ENCODE results near the gene ADAMTS12.

ADAMTS12 gene

DNA sequence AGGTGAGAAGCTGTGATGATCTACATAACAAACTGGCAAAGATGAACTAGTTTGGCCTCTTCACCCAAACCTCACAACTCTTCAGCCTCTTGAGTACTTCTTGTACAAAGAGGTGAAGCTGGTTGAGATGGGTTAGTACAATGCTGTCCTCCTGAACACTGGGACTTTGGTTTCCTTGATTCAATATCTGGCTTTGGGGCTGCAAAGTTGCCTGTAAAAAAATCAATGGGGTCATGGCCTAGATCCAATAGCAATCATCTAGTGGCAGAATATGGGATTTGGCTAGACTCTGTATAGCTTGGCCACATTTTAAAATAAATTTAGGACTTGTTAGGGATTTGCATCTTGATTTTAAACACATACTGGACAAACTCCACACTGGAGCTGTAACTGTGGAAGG lies 179.1 kb downstream of the ADAMTS12 start:
- no peak for DNase-seq (ENCODE audit: low read depth)

DNA sequence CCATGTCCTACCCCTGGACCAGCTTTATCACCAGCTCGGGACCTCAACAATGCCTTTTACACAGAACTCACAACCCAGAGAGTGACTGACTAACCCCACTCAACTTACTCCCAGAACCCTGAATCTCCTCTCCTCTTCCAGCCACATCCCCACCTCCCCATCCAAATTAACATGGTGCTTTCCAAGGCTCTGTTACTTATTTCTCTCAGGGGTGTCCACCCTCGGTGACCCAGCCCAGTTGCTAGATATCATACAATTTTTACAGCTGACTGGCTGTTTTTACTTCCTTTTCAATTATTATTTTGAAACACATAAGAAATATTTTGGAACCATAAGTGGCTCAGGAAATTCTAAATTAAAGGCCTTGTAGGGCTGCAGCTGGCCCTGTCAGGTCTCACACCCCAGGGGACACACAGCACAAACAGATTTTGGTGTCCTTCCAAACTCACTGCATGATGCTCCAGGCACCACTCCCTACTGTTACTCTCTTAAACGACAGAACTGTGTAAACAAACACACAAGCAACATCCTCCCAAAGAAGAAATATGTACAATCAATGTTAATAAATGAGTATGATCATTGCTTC lies 180.6 kb downstream of the ADAMTS12 start:
- no peak for DNase-seq (ENCODE audit: low read depth)

DNA sequence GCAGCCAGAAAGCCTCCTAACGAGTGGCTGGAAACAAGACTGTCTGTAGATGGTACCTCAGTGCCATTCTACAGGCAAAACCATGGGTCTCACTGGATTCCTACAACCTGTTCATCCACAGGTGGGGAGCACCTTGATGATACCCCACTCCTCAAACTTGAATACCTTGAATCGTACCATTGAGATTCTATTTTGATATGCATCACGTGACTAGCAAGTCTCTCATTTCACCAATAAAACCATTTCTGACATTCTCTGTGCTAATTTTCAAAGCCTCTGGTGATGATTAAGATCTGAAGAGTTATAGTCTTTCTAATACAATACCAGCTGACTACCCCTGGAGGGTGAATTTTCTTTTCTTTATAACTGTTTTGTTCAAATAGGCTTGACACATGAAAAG lies 188.9 kb downstream of the ADAMTS12 start:
- no peak for DNase-seq (ENCODE audit: low read depth)

- no peak for DNase-seq (ENCODE audit: low read depth)
These were observed 189.8 kb downstream of the ADAMTS12 start for GRCh38 chr5:33701951-33702350.

DNA sequence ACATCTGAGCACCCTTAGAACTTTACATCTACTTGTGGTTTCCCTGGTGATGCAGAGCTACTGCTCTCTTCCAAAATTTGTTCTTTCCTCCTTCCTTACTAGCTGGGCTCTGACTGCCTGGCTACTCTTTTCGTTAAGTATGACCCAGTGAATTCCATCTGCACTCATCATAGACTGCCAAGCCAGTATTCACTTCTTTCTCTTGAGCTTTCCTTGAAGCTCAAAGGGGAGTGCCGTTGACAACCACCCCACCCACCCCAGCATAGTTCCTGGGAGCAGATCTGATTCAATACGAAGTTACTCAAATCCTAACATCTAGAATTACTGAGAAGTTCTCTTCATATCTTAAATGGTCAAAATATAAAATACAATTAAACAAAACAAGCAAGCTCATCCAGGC lies 190.5 kb downstream of the ADAMTS12 start:
- no peak for DNase-seq (ENCODE audit: low read depth)

- DNase-seq (ENCODE audit: low read depth) = no peak
These were observed 195.4 kb downstream of the ADAMTS12 start for GRCh38 chr5:33696411-33696810.

DNA sequence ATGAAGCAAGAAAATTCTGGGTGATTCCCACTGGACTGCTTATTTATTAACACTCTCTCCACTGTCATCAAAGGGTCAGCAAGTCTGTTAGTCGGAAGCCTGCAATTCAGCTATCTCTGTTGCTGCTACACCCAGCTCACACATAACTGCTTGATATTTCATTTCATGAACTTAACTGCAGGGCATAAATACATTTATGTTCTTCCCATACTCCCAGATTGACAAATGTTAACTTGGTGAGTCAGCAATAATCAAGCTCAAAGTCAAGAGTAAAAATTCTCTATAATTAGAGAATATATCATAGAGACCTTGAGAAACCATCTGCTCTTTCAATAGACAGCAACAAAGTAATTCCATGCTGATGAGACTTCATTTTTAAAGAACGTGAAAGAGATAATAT lies 198.8 kb downstream of the ADAMTS12 start:
- DNase-seq (ENCODE audit: low read depth) = no peak

DNA sequence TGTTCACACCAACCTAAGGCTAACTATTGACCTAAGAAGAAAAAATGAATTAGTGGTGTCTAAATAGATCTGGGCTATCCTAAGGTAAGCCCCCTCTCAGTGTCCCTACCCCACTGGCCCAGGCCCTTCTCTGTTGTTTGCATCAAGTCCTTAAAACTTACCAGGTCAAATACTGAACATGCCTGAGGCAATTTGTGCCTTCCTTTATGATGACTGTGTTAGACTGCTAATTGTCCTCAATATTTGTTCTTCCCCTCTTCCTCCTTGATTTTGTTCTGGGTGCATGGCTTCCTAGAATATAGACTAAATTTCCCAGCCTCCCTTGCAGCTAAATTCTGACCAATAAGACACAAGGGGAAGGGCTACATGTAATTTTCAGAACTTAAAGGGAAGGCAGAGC lies 199.9 kb downstream of the ADAMTS12 start:
- DNase-seq (ENCODE audit: low read depth) = no peak

DNA sequence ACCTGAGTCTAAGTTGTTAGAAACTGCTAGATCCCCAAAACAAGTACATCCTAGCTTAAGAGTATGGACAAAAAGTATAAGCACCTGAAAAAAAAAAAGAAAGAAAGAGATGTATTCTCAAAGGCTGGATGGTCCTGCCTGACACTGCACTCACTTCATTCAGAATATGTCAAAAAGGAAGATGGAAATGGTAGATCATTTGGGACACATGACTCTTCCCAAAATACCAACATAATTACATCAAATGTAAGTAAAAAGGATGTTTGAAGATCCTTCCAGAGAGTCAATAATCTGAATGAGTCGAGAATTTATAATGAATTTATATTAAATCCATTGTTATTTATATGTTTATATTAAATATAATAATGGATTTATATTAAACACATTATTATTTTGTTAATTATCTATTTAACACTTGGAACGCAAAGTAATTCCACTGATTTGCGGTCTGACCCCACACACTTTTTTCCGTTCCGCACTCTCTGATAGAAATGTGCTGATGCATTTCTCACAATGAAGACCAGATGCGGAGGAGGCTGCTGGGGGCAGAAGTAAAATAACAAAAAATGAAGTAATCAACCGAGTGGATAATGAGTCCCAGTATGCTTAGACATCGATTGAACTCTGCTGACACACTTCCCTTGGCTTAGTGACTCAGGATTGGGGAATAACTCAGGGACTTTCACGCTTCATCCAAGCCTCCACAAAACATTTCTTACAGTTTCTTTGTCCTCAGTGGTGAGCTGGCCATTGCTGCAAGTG lies 201.2 kb downstream of the ADAMTS12 start:
- no peak for DNase-seq (ENCODE audit: low read depth)

DNA sequence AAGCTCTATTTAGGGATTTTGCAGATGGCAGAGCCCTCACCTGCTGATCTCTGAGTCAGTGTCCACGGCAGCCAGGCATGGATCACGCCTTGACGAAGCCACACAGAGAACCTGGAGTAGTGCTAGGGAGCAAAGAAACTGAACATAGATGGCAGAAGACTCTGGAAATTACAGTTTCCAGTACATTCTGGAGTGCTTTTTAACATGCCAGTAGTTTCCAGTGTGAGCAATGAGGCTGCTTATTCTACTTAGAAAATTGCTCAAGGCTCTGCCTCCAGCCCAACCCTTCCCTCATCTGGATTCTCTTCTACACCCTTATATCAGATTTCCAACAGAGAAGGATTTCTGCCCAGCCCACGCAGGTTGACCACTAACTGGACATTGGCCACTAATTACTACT lies 203.3 kb downstream of the ADAMTS12 start:
- no peak for DNase-seq (ENCODE audit: low read depth)

- DNase-seq (ENCODE audit: low read depth) = no peak
These were observed 203.7 kb downstream of the ADAMTS12 start for GRCh38 chr5:33688066-33688465.

- no peak for DNase-seq (ENCODE audit: low read depth)
These were observed 205.7 kb downstream of the ADAMTS12 start for GRCh38 chr5:33685873-33686755.

DNA sequence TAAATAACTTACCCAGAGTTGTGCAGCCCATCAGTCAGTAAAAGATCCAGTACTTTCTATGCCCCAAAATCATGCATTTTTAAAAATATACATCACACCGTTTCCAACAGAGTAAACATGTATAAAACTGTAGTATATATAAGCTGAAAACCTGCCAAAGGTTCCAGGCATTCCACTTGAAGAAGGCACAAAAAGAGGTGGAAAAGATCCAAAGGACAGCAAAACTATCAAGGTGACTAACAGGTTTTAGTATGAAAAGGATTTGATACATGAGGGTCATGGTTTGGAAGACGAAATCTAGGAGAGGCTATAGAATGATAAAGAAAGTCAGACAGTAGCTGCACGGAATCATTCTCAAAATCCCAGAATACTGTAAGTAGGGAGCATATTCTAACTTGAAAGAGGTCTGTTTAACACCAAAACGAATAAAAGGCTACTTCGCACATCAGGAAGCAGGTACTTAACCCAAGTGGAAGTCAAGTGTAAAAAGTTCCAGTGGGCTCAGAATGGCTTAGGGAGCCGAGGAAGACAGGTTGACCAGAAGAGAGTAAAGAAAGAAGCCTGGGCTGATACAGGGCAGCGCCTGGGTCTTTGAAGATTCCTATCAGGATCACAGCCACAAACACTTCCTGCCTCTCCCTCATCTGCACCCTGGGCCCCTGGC lies 207.2 kb downstream of the ADAMTS12 start:
- DNase-seq (ENCODE audit: low read depth) = peak; percentile 29

- DNase-seq (ENCODE audit: low read depth) = no peak
These were observed 212.0 kb downstream of the ADAMTS12 start for GRCh38 chr5:33679791-33680190.

- DNase-seq (ENCODE audit: low read depth) = no peak
These were observed 215.8 kb downstream of the ADAMTS12 start for GRCh38 chr5:33675958-33676464.

GRCh38 chr5:33671700-33672291 lies 220.0 kb downstream of the ADAMTS12 start:
- DNase-seq (ENCODE audit: low read depth) = no peak

GRCh38 chr5:33662722-33663427 lies 228.9 kb downstream of the ADAMTS12 start:
- DNase-seq (ENCODE audit: low read depth) = no peak

DNA sequence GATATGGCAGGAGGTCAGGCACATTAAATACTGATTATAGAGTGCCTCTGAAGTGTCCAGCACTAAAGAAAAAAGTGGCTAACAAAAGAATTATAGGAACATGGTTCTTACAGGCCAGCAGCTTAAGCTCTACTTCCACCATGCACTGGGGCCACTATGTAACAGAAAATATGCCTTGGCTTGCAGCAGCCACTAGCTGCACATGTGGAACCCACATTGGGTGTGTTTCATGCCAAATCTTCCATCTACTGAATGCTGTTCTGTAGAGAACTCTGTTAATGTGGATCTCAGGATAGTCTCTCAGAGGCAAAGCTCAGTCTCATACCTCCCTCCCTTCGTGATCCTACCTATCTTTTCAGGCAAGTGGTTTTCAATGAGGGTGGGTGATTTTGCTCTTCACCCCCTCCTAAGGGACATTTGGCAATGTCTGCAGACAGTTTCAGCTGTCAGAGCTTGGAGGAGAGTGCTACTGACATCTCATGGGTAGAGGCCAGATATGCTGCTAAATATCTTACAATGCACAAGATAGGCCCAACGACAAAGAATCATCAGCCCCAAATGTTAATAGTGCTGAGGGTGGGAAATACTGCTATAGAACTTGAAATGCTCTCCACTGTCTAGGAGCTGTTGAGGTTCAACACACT lies 232.1 kb downstream of the ADAMTS12 start:
- DNase-seq (ENCODE audit: low read depth) = no peak

GRCh38 chr5:33657804-33658440 lies 233.9 kb downstream of the ADAMTS12 start:
- DNase-seq (ENCODE audit: low read depth) = no peak

GRCh38 chr5:33657176-33657575 lies 234.6 kb downstream of the ADAMTS12 start:
- DNase-seq (ENCODE audit: low read depth) = no peak

Measured in CMK (cell line).